ENCODE results near the gene RNASEH2B. TPM values are rescaled to one million over a fixed set of nuclear protein-coding genes. Genes with fewer than 3 reads are reported as not detected.

The RNASEH2B gene
- total and polyA plus RNA-seq, 4 donors = 31.2 to 97.4 (median 48.2) TPM

DNA sequence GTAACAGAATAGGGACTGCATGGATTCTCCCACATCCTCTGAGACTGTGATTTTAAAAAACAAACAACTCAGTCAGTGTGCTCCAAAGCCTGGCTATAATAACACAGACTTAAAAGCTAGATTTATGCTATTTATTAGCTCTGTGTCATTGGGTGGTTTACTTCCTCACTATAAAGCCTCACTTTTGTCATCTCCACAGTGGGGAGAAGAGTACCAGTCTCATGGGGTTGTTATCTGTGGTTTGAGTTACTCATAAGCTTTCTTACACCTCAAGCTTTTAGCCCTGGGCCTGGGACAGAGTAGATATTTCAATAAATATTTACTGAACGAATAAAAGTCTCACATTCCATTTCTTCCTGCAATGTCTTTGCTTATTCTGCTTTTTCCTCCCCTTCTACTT lies 5.3 kb downstream of the RNASEH2B start:
- peaks cover 15% of the 10 kb centered on the region for H3K4me1 ChIP-seq (ENCODE audit: control insufficient read depth, insufficient read depth, low read length)
- WGBS (ENCODE audit: insufficient coverage) = 86% methylated on average over 1 of the region's 1 CpG

DNA sequence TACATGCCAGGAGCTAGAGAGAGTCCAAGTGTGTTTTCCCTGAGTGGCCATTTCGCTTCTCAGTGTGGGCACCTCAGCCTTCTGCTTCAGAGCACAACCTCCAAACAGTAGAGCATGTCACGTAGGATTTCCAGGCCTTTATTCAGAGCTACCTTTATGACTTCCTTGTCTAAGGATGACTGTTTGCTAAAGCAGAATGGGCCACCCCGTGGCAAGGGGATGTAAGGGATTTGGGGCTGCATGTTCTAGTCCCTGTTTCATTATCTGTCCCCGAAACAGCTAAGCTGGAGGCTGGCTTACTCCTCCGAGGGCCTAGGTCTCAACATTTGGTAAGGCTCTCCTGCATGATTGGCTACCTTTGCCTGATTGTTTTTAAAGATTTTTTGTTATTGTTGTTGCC lies 6.0 kb downstream of the RNASEH2B start:
- Histone ChIP-seq H3K27ac (ENCODE audit: low read depth, low read length) (no peak overlapping the region), H3K4me3 (ENCODE audit: low read depth, low read length) (no peak overlapping the region), H3K36me3 (ENCODE audit: control insufficient read depth, insufficient read depth, low read length) (no peaks in the 10 kb centered on the region), H3K27me3 (ENCODE audit: control insufficient read depth, insufficient read depth, low read length) (no peaks in the 10 kb centered on the region), H3K4me1 (ENCODE audit: control insufficient read depth, insufficient read depth, low read length) (peaks cover 10% of the 10 kb centered on the region), H3K9me3 (ENCODE audit: control insufficient read depth, insufficient read depth, low read length) (no peaks in the 10 kb centered on the region)
- DNase-seq (ENCODE audit: low read depth in 4 of 6, low spot score in 6 of 6) = no peak
- WGBS (ENCODE audit: insufficient coverage) = 71% methylated on average over 4 of the region's 5 CpGs

More for the DNA sequence above, 5.3 kb downstream of the RNASEH2B start:
- H3K9me3 ChIP-seq (ENCODE audit: control insufficient read depth, insufficient read depth, low read length) = no peaks in the 10 kb centered on the region
- DNase-seq (ENCODE audit: low read depth in 4 of 6, low spot score in 6 of 6) = no peak
- no peak overlapping the region for H3K4me3 ChIP-seq (ENCODE audit: low read depth, low read length)
- no peaks in the 10 kb centered on the region for H3K36me3 ChIP-seq (ENCODE audit: control insufficient read depth, insufficient read depth, low read length)
- no peak overlapping the region for H3K27ac ChIP-seq (ENCODE audit: low read depth, low read length)
- H3K27me3 ChIP-seq (ENCODE audit: control insufficient read depth, insufficient read depth, low read length) = no peaks in the 10 kb centered on the region

DNA sequence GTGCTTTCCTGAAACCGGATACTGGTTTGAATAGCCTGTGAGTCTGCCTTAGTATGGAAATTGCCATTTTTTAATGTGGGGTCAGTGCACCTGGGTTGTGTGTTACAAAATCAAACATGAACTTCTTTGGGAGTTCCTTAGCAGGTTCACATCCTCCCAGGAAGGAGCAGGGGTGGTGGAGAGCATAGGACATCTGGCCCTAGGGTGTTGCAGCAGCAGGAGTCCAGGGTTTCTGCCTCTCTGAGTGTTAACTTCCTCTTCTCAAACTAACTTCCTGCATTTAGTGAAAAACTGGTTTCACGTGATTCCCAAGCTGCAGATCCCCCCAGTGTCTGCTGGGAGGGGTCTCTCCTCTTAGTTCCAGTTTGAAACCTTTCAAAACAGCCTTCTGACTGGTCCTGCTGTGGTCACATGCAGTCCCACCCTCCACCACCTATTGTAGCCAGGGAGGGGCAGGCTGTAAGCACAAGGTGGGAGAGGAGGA lies 7.2 kb downstream of the RNASEH2B start:
- H3K4me3 ChIP-seq (ENCODE audit: low read depth, low read length) = no peak overlapping the region
- no peaks in the 10 kb centered on the region for H3K27me3 ChIP-seq (ENCODE audit: control insufficient read depth, insufficient read depth, low read length)

DNA sequence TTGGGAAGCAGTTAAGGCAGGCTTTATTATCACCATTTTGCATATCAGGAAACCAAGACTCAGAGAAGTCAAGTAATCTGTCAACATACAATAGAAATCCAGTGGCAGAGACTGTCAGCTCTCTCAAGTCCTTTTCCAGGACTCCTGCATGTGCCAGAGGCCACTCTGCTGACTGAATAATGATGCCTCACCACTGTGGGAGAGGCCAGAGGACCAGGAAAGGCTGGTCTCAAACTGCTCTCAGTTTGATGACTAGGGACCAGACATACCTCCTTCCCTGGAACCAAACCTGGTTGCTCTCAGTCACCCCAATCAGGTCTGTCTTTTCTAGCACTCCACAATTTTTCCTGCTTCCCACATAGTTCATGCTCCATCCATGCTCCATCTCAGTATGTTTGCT lies 8.0 kb downstream of the RNASEH2B start:
- H3K36me3 ChIP-seq (ENCODE audit: control insufficient read depth, insufficient read depth, low read length) = no peaks in the 10 kb centered on the region
- peaks cover 4% of the 10 kb centered on the region for H3K4me1 ChIP-seq (ENCODE audit: control insufficient read depth, insufficient read depth, low read length)
- no peak for DNase-seq (ENCODE audit: low read depth in 4 of 6, low spot score in 6 of 6)
- H3K27ac ChIP-seq (ENCODE audit: low read depth, low read length) = no peak overlapping the region
- no peaks in the 10 kb centered on the region for H3K27me3 ChIP-seq (ENCODE audit: control insufficient read depth, insufficient read depth, low read length)
- H3K4me3 ChIP-seq (ENCODE audit: low read depth, low read length) = no peak overlapping the region
- H3K9me3 ChIP-seq (ENCODE audit: control insufficient read depth, insufficient read depth, low read length) = peaks cover 7% of the 10 kb centered on the region

More for the DNA sequence above, 7.2 kb downstream of the RNASEH2B start:
- 60% methylated on average over 1 of the region's 2 CpGs for WGBS (ENCODE audit: insufficient coverage)
- Histone ChIP-seq H3K4me1 (ENCODE audit: control insufficient read depth, insufficient read depth, low read length) (peaks cover 9% of the 10 kb centered on the region), H3K9me3 (ENCODE audit: control insufficient read depth, insufficient read depth, low read length) (peaks cover 1% of the 10 kb centered on the region), H3K27ac (ENCODE audit: low read depth, low read length) (no peak overlapping the region), H3K36me3 (ENCODE audit: control insufficient read depth, insufficient read depth, low read length) (no peaks in the 10 kb centered on the region)
- DNase-seq (ENCODE audit: low read depth in 4 of 6, low spot score in 6 of 6) = no peak

DNA sequence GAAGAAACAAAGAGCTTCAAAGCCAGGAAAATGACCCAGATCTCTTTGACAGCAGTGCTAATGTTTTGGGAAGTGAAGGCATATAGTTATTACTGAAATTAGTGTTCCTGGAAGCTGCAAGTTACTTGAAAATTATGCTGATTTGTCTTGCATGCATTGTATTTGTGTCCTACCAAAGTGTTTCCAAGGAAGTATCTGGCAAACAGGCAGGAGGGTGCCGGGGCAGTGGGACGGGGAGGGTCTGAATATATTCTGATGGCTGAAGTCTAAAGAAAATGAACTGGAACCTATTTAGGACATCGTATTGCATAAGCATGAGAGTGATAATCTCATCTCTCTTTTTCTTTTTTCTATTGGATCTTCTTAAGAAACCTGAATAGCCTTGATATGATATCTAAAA lies 9.0 kb downstream of the RNASEH2B start:
- no peak overlapping the region for H3K4me3 ChIP-seq (ENCODE audit: low read depth, low read length)
- DNase-seq (ENCODE audit: low read depth in 4 of 6, low spot score in 6 of 6) = no peak
- H3K27me3 ChIP-seq (ENCODE audit: control insufficient read depth, insufficient read depth, low read length) = no peaks in the 10 kb centered on the region
- H3K27ac ChIP-seq (ENCODE audit: low read depth, low read length) = no peak overlapping the region
- peaks cover 11% of the 10 kb centered on the region for H3K9me3 ChIP-seq (ENCODE audit: control insufficient read depth, insufficient read depth, low read length)
- no peaks in the 10 kb centered on the region for H3K36me3 ChIP-seq (ENCODE audit: control insufficient read depth, insufficient read depth, low read length)
- peaks cover 4% of the 10 kb centered on the region for H3K4me1 ChIP-seq (ENCODE audit: control insufficient read depth, insufficient read depth, low read length)
- WGBS (ENCODE audit: insufficient coverage) = 67% methylated on average over 2 of the region's 3 CpGs

DNA sequence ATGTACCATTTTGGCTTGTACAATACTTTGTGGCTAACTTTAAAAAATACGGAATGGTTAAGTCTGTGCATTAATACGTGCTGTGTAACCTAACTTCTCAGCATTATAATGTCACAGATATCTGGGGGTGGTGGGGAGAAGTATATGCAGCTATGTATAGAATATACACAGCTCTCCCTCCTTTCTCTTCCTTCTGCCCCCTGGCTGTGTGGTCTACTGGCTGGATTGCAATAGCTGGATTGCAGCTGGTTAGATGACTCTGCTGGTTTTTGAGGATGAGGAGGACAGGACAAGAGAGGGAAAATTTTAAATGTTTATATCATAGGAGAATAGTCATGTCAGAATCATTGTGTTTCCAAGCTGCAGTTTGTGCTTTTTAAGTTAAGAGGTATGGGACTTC lies 9.7 kb downstream of the RNASEH2B start:
- H3K36me3 ChIP-seq (ENCODE audit: control insufficient read depth, insufficient read depth, low read length) = no peaks in the 10 kb centered on the region
- no CpG with 5 or more reads among the region's 2 CpGs for WGBS (ENCODE audit: insufficient coverage)
- peaks cover 12% of the 10 kb centered on the region for H3K9me3 ChIP-seq (ENCODE audit: control insufficient read depth, insufficient read depth, low read length)
- H3K4me1 ChIP-seq (ENCODE audit: control insufficient read depth, insufficient read depth, low read length) = peaks cover 4% of the 10 kb centered on the region
- H3K4me3 ChIP-seq (ENCODE audit: low read depth, low read length) = no peak overlapping the region
- H3K27me3 ChIP-seq (ENCODE audit: control insufficient read depth, insufficient read depth, low read length) = no peaks in the 10 kb centered on the region
- DNase-seq (ENCODE audit: low read depth in 4 of 6, low spot score in 6 of 6) = no peak
- H3K27ac ChIP-seq (ENCODE audit: low read depth, low read length) = no peak overlapping the region

DNA sequence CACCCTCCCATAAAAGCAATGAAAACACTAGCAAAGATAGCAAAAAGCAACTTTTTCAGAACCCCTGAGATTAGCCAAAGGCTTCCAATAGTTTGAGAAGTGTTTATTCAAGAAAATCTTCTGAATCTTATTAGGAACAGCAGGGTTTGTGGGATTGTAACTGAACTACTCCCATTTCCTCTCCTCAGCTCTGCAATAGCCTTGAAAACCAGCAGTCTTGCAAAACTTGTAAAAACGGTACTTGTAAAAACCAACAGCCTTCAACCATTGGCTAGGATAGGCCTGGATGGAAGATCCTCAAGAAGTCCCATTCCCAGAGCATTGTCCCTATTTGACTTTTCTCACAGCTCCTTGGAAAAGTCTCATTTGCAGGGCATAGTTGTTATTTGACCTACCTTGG lies 12.1 kb downstream of the RNASEH2B start:
- Histone ChIP-seq H3K27ac (ENCODE audit: low read depth, low read length) (no peak overlapping the region), H3K4me3 (ENCODE audit: low read depth, low read length) (no peak overlapping the region), H3K27me3 (ENCODE audit: control insufficient read depth, insufficient read depth, low read length) (no peaks in the 10 kb centered on the region), H3K9me3 (ENCODE audit: control insufficient read depth, insufficient read depth, low read length) (peaks cover 19% of the 10 kb centered on the region), H3K4me1 (ENCODE audit: control insufficient read depth, insufficient read depth, low read length) (peaks cover 3% of the 10 kb centered on the region), H3K36me3 (ENCODE audit: control insufficient read depth, insufficient read depth, low read length) (no peaks in the 10 kb centered on the region)
- WGBS (ENCODE audit: insufficient coverage) = 100% methylated on average over 1 of the region's 1 CpG
- DNase-seq (ENCODE audit: low read depth in 4 of 6, low spot score in 6 of 6) = no peak

DNA sequence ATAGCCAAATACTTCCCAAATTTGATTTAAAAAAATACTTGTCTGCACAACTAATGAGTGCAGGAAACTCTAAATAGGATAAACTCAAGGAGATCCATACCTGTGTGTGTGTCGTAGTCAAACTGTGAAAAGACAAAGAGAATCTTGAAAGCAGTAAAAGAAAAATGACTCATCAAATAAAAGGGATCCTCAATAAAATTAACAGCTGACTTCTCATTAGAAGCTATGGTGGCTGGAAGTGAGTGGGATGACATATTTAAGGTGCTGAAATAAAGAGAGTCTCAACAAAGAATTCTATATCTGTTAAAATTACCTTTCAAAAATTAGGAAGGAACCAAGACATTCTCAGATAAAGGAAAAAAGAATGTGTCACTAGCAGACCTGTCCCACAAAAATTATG lies 13.7 kb downstream of the RNASEH2B start:
- DNase-seq (ENCODE audit: low read depth in 4 of 6, low spot score in 6 of 6) = no peak
- no CpG with 5 or more reads among the region's 1 CpG for whole genome bisulfite sequencing (ENCODE audit: insufficient coverage)
- Histone ChIP-seq H3K36me3 (ENCODE audit: control insufficient read depth, insufficient read depth, low read length) (no peaks in the 10 kb centered on the region), H3K27me3 (ENCODE audit: control insufficient read depth, insufficient read depth, low read length) (no peaks in the 10 kb centered on the region), H3K4me1 (ENCODE audit: control insufficient read depth, insufficient read depth, low read length) (no peaks in the 10 kb centered on the region), H3K9me3 (ENCODE audit: control insufficient read depth, insufficient read depth, low read length) (peaks cover 19% of the 10 kb centered on the region), H3K27ac (ENCODE audit: low read depth, low read length) (no peak overlapping the region), H3K4me3 (ENCODE audit: low read depth, low read length) (no peak overlapping the region)

DNA sequence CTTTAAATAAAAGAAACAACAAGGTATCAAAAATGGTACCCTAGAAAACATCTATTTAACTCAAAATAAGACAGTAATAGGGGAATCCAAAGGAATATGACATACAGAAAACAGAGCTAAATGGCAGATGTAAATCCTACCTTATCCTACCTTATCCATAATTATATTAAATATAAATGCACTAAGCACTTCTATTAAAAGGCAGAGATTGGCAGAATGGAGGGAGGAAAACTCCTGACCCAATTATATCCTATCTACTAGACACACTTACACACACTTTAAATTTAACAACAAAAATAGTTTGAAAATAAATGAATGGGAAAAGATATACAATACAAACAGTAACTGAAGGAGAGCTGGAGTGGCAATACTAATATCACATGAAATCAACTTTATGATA lies 14.4 kb downstream of the RNASEH2B start:
- no peaks in the 10 kb centered on the region for H3K27me3 ChIP-seq (ENCODE audit: control insufficient read depth, insufficient read depth, low read length)
- DNase-seq (ENCODE audit: low read depth in 4 of 6, low spot score in 6 of 6) = no peak
- no peak overlapping the region for H3K4me3 ChIP-seq (ENCODE audit: low read depth, low read length)
- H3K9me3 ChIP-seq (ENCODE audit: control insufficient read depth, insufficient read depth, low read length) = peaks cover 19% of the 10 kb centered on the region
- H3K36me3 ChIP-seq (ENCODE audit: control insufficient read depth, insufficient read depth, low read length) = no peaks in the 10 kb centered on the region
- H3K27ac ChIP-seq (ENCODE audit: low read depth, low read length) = no peak overlapping the region
- no peaks in the 10 kb centered on the region for H3K4me1 ChIP-seq (ENCODE audit: control insufficient read depth, insufficient read depth, low read length)

DNA sequence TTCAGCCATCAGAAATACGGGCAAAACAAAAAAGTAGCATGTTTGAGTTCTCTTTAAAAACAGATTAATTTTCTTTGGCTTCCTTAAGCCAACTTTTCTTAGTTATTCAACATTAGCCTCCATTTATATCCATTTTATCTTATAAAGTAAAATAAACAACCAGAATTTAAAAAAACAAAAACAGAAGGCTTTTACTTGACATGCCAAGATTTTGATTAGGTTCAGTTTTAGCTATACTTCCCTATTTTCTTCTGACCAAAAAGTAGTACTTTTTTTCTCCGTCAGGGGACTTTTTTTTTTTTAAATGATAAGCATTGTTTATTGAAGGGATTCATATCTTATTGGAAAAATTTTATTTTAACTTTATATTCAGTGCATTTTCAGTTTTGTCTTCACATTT lies 18.1 kb downstream of the RNASEH2B start:
- H3K4me1 ChIP-seq (ENCODE audit: control insufficient read depth, insufficient read depth, low read length) = no peaks in the 10 kb centered on the region
- DNase-seq (ENCODE audit: low read depth in 4 of 6, low spot score in 6 of 6) = no peak
- H3K9me3 ChIP-seq (ENCODE audit: control insufficient read depth, insufficient read depth, low read length) = peaks cover 12% of the 10 kb centered on the region
- WGBS (ENCODE audit: insufficient coverage) = no CpG with 5 or more reads among the region's 2 CpGs
- H3K27me3 ChIP-seq (ENCODE audit: control insufficient read depth, insufficient read depth, low read length) = no peaks in the 10 kb centered on the region
- H3K27ac ChIP-seq (ENCODE audit: low read depth, low read length) = no peak overlapping the region
- H3K36me3 ChIP-seq (ENCODE audit: control insufficient read depth, insufficient read depth, low read length) = no peaks in the 10 kb centered on the region
- no peak overlapping the region for H3K4me3 ChIP-seq (ENCODE audit: low read depth, low read length)
